Transverse colon (tissue), 4 donors: ENCODE data around the gene CABP7.

ENCODE experiments used
- CTCF ChIP-seq, 5 experiments: fragments of 200-600 bp in 3 of 5; fragments of 450-650 bp in 2 of 5; sonication (generic) in 3 of 5; IDR thresholded peaks; 1 replicate in 2 of 5; 2 replicates in 3 of 5; pipeline ENCODE4 v1.5.1; 2016 to 2017; ENCODE audit warnings: antibody characterized with exemption in 5 of 5, inconsistent platforms in 3 of 5, mild to moderate bottlenecking in 2 of 5, moderate library complexity in 1 of 5
- POLR2AphosphoS5 ChIP-seq, 3 donors: sonication (generic); formaldehyde crosslinking; IDR thresholded peaks; one replicate each; pipeline ENCODE4 v1.6.1; 2016; ENCODE audit warnings: antibody characterized with exemption in 3 of 3

DNA sequence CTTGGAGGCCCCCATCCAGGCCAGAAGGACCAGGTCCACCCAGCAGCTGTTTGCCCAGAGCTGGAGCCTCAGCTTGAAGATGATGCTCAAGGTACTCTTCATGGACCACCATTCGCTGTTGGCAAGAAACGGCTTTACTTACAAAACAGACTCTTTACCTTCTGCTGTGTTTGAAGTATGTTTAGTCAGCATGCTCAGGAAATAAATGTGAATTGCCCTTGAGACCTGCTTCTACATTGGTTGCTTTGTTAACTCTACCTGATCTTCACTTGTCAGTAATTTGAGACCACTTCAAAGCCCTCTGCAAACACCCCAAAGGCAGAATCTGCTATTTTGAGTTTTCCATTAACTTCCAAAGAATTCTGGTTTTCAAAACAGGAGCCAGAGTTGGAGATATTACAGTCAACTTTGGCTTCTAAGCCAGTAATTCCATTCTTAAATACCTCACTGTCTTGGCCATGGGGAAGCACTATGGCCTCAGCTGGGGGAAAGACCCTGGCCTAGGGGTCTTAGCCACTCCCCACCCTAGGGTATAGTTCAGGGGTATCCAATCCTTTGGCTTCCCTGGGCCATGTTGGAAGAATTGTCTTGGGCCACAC, 50.0 kb downstream of the CABP7 start:
- TF ChIP-seq POLR2AphosphoS5 (IDR thresholded peaks at IDR 0.05) (no peak), CTCF (IDR thresholded peaks at IDR 0.05) (no peak)
